WERI-Rb-1 (cell line): ENCODE data around the gene SHH.

Experiments used
- DNase-seq: peaks from one replicate; pipeline ENCODE4 v3.0.0-alpha.2; 2020
- H3K27ac ChIP-seq: fragments of 250-450 bp; sonication (Bioruptor Pico); 2 replicates; pipeline ENCODE4 v1.5.1; 2020; ENCODE audit warnings: mild to moderate bottlenecking, moderate library complexity
- H3K27me3 ChIP-seq: fragments of 250-450 bp; sonication (Bioruptor Pico); 2 replicates; pipeline ENCODE4 v1.5.1; 2021; ENCODE audit warnings: mild to moderate bottlenecking, low read depth, moderate library complexity; ENCODE audit not compliant: insufficient read depth, severe bottlenecking
- H3K36me3 ChIP-seq: fragments of 250-450 bp; sonication (Bioruptor Pico); 2 replicates; pipeline ENCODE4 v1.5.1; 2020; ENCODE audit warnings: mild to moderate bottlenecking, moderate library complexity
- H3K4me3 ChIP-seq: 2 replicates; pipeline ENCODE4 v1.5.1; 2011; ENCODE audit warnings: low read depth, mild to moderate bottlenecking, control low read depth, low read length
- H3K9me3 ChIP-seq: fragments of 250-450 bp; sonication (Bioruptor Pico); 2 replicates; pipeline ENCODE4 v1.5.1; 2021; ENCODE audit warnings: mild to moderate bottlenecking, moderate library complexity; ENCODE audit not compliant: severe bottlenecking
- TF ChIP-seq, protein P1 (sequence below): IDR thresholded peaks from 2 replicates; pipeline ENCODE4 v1.5.1; 2011; ENCODE audit warnings: low read depth, mild to moderate bottlenecking, control low read depth, inconsistent platforms, low read length

SHH gene

DNA sequence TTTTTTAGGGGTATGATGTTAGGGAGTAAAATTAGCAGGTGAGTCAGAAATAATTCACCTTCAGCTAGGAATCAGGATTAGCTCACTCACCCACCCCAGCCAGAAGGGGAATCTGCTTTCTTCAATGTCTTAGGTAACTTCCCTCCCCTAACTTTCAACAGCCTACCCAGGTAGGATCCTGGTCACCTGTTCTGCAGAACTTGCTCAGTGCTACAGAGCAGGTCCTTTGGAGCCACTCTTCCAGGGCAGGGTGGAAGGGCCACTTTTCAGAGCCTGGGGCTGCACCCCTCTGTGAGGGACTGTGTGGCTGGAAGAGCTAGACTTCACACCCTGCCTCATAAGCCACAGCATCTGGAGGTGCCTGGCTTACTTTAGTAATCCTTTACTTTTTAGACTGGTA is 58.1 kb downstream of the SHH start:
- H3K27ac ChIP-seq, result no peak overlapping the region
- peaks cover 18% of the 10 kb centered on the region for H3K36me3 ChIP-seq
- no peaks in the 10 kb centered on the region for H3K27me3 ChIP-seq
- no peak for DNase-seq
- no peaks in the 10 kb centered on the region for H3K9me3 ChIP-seq
- TF ChIP-seq, protein P1, sequence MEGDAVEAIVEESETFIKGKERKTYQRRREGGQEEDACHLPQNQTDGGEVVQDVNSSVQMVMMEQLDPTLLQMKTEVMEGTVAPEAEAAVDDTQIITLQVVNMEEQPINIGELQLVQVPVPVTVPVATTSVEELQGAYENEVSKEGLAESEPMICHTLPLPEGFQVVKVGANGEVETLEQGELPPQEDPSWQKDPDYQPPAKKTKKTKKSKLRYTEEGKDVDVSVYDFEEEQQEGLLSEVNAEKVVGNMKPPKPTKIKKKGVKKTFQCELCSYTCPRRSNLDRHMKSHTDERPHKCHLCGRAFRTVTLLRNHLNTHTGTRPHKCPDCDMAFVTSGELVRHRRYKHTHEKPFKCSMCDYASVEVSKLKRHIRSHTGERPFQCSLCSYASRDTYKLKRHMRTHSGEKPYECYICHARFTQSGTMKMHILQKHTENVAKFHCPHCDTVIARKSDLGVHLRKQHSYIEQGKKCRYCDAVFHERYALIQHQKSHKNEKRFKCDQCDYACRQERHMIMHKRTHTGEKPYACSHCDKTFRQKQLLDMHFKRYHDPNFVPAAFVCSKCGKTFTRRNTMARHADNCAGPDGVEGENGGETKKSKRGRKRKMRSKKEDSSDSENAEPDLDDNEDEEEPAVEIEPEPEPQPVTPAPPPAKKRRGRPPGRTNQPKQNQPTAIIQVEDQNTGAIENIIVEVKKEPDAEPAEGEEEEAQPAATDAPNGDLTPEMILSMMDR, result no peak
- H3K4me3 ChIP-seq, result no peak overlapping the region

DNA sequence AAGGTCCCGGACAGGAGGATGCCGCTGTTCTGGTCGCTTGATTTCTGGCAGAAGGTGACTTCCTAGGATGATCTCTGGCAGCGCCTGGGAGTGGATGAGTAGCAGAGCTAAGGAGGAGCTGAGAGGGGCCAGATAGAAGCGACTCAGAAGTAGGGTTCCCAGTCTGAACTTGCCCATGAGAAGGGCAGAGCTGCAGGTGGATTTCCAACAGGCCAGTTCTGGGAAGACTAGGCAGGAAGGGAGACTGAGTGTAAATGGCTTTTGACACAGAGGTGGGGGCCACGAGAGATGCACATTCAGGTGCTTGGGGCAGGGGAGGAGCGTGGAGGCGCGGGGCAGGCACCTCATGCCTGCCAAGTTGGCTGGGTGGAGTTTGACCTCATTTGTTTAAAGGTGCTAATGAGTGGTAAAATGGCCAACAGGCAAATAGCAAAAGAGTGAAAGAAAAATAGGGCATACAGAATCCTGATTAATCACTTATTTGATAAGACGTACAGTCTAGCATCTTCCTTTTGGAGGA is 58.8 kb downstream of the SHH start:
- H3K36me3 ChIP-seq, result peaks cover 20% of the 10 kb centered on the region
- DNase-seq, result no peak
- H3K9me3 ChIP-seq, result no peaks in the 10 kb centered on the region
- H3K4me3 ChIP-seq, result no peak overlapping the region
- H3K27ac ChIP-seq, result no peak overlapping the region
- TF ChIP-seq, protein P1, result no peak
- no peaks in the 10 kb centered on the region for H3K27me3 ChIP-seq

DNA sequence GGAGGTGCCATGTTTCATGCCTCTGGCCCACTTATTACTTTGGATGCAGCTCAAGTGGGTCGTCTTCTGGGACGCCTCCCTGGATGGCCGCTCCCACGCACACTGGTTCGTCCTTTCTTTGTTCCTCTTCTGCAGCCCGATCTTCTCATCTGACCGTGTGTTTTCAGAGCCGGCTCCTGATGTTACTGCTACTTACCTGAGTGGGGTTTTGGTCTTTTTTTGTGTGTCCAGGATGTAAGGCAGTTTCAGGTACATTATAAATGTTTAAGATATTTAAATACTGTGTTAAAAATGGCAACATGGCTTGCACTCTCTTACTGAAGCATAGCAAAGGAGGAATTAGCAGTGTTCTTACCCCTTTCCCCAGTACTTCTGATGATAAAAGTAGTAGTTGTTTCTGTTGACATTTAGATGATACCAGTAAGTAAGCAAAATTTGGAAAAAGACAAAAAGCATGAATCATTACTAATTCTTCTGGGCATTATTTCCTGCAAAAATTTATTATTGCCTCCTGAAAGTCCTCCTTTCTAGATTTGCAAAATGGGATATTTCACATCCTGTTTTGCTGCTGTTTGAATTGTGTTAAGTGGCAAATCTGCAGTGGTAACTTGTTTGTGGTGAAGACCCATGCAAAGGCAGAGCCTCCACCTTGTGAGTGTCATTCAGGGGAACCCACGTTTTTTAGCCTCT is 59.4 kb downstream of the SHH start:
- H3K9me3 ChIP-seq, result no peaks in the 10 kb centered on the region
- TF ChIP-seq, protein P1, result no peak
- H3K27ac ChIP-seq, result no peak overlapping the region
- DNase-seq, result no peak
- H3K27me3 ChIP-seq, result no peaks in the 10 kb centered on the region
- peaks cover 18% of the 10 kb centered on the region for H3K36me3 ChIP-seq
- no peak overlapping the region for H3K4me3 ChIP-seq

DNA sequence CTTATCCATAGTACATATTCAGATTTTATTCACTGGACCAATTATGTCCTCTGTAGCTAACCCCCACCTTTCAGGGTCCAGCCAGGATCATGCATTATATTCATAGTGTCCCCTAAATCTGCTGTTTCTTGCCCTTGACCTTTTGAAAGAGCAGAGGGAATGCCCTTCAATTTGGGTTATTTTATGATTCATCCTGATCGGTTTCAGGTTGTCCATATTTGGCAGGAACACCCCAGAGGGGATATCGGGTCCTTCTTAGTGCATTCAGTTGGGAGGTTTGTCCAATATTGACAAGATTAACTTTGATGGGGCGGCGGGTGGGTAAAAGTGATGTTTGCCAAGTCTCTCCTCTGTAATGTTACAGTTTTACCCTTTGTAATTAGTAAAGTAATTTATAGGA is 60.9 kb downstream of the SHH start:
- Histone ChIP-seq H3K27me3 (no peaks in the 10 kb centered on the region), H3K36me3 (peaks cover 26% of the 10 kb centered on the region), H3K9me3 (no peaks in the 10 kb centered on the region), H3K27ac (no peak overlapping the region), H3K4me3 (no peak overlapping the region)
- TF ChIP-seq, protein P1, result no peak
- DNase-seq, result no peak

DNA sequence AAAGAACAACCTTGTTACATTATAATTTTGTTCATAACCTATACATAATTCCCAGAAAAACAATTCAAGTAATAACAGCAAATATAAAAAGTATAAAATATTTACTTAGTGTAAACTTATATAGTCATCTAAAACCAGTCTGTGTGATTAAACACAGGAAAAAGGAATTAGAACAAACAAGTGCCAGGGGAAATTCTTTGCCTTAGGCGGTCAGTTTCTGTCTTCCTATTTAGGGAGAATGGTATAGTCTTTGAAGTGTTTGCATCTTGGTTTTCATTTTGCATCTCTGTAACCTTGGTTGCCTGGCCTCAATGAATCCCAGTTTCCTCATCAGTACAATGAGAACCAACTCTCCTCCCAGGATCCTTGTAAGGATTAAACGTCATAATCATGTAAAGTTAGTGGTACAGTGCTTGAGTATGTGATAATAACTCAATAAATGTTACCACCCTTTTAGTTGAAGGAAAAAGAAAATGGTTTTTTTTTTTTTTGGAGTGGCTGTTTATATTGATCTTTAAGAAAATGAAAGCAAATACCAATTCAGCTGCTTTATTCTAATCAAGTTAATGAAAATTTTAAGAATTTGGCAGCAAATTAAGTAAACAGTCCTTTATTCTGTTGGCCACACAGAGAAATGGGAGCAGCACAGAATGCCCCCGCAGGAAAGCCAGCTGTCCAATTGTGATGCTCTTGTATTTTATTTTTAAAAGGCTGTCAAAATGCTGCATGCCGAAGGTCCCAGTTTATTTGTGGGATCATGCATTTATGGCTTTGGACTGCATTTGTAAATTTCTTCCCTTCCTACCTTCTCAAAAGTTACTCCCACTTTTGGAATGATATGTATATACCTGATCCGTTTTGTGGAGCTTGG is 61.8 kb downstream of the SHH start:
- Histone ChIP-seq H3K36me3 (peaks cover 35% of the 10 kb centered on the region), H3K27me3 (no peaks in the 10 kb centered on the region), H3K9me3 (no peaks in the 10 kb centered on the region), H3K4me3 (no peak overlapping the region), H3K27ac (no peak overlapping the region)
- no peak for DNase-seq
- TF ChIP-seq, protein P1, result no peak
